SK-N-SH (cell line): ENCODE results near the gene ADCY1. TPM values are rescaled to one million over a fixed set of nuclear protein-coding genes. Genes with fewer than 3 reads are reported as not detected.
A peak's percentile ranks its signal among the peaks of the same experiment; 100 is the strongest.

Experiments
- CTCF ChIA-PET: fragments of 300-600, 350-600 bp; formaldehyde crosslinking; extraction: SDS; loops from one replicate; lab custom pipeline; 2021; lab: Yijun Ruan, JAX
- POLR2A ChIA-PET: fragments of 350-600 bp; sonication (Branson Sonifier 250); formaldehyde crosslinking; extraction: SDS; loops from one replicate; lab custom pipeline; 2020; ENCODE audit warnings: antibody characterized with exemption, inconsistent platforms; lab: Yijun Ruan, JAX
- DNase-seq: peaks from one replicate; pipeline ENCODE4 v3.0.0; 2012
- H2AFZ ChIP-seq: fragments of 200-600 bp; sonication (generic); 2 replicates; pipeline ENCODE4 v1.8.1; 2016; ENCODE audit warnings: antibody characterized with exemption, mild to moderate bottlenecking, low read depth
- H3F3A ChIP-seq: fragments of 200-600 bp; sonication (generic); replicated peaks from 2 replicates; pipeline ENCODE3; 2016; ENCODE audit warnings: antibody characterized with exemption, mild to moderate bottlenecking; ENCODE audit not compliant: insufficient read depth
- H3K27ac ChIP-seq, 2 experiments: fragments of 200-500 bp in 1 of 2; fragments of 200-600 bp in 1 of 2; sonication (Bioruptor generic) in 1 of 2; sonication (generic), shearing (Covaris generic) in 1 of 2; 2 replicates each; pipeline versions ENCODE4 v1.5.1 to v1.6.1; 2014 to 2016; ENCODE audit warnings: low read depth in 2 of 2, inconsistent platforms in 1 of 2, low read length in 1 of 2, mild to moderate bottlenecking in 1 of 2, mixed read lengths in 1 of 2
- H3K27me3 ChIP-seq: fragments of 200-600 bp; sonication (generic), shearing (Covaris generic); 2 replicates; pipeline ENCODE4 v1.6.1; 2016; ENCODE audit warnings: mixed run types; ENCODE audit not compliant: insufficient read depth
- H3K36me3 ChIP-seq, 2 experiments: fragments of 200-500 bp in 1 of 2; fragments of 200-600 bp in 1 of 2; sonication (Bioruptor generic) in 1 of 2; sonication (generic) in 1 of 2; replicated peaks in 1 of 2; 2 replicates each; pipeline versions ENCODE3 to v1.5.1; 2014 to 2016; ENCODE audit warnings: low read length in 1 of 2, mild to moderate bottlenecking in 1 of 2; ENCODE audit not compliant: insufficient read depth in 2 of 2, control insufficient read depth in 1 of 2
- H3K4me1 ChIP-seq, 2 experiments: fragments of 200-500 bp in 1 of 2; fragments of 200-600 bp in 1 of 2; sonication (Bioruptor generic) in 1 of 2; sonication (generic), shearing (Covaris generic) in 1 of 2; 2 replicates each; pipeline versions ENCODE4 v1.5.1 to v1.6.1; 2014 to 2016; ENCODE audit warnings: low read depth in 1 of 2, low read length in 1 of 2, mixed run types in 1 of 2; ENCODE audit not compliant: insufficient read depth in 2 of 2, control insufficient read depth in 1 of 2
- H3K4me2 ChIP-seq: fragments of 200-600 bp; sonication (generic), shearing (Covaris generic); 2 replicates; pipeline ENCODE4 v1.6.1; 2017; ENCODE audit warnings: mixed run types
- H3K4me3 ChIP-seq, 2 experiments: fragments of 200-500 bp in 1 of 2; fragments of 200-600 bp in 1 of 2; sonication (Bioruptor generic) in 1 of 2; sonication (generic), shearing (Covaris generic) in 1 of 2; 2 replicates each; pipeline versions ENCODE4 v1.5.1 to v1.8.1; 2014 to 2016; ENCODE audit warnings: low read depth in 2 of 2, inconsistent platforms in 1 of 2, low read length in 1 of 2, mild to moderate bottlenecking in 1 of 2, mixed read lengths in 1 of 2, moderate library complexity in 1 of 2
- H3K79me2 ChIP-seq: fragments of 200-600 bp; sonication (generic); 2 replicates; pipeline ENCODE4 v1.8.1; 2017; ENCODE audit warnings: mild to moderate bottlenecking; ENCODE audit not compliant: insufficient read depth
- H3K9ac ChIP-seq: fragments of 200-600 bp; sonication (generic); 2 replicates; pipeline ENCODE4 v1.6.1; 2017; ENCODE audit warnings: mixed run types
- H3K9me2 ChIP-seq: fragments of 200-600 bp; sonication (generic); 2 replicates; pipeline ENCODE4 v1.6.1; 2017; ENCODE audit warnings: mixed run types
- H3K9me3 ChIP-seq: fragments of 200-600 bp; sonication (generic); 2 replicates; pipeline ENCODE4 v1.6.1; 2017; ENCODE audit warnings: mixed run types, mild to moderate bottlenecking, moderate library complexity
- H4K20me1 ChIP-seq: fragments of 200-600 bp; sonication (generic); 2 replicates; pipeline ENCODE4 v1.6.1; 2017; ENCODE audit warnings: mild to moderate bottlenecking, mixed run types; ENCODE audit not compliant: insufficient read depth
- ELF1 ChIP-seq: IDR thresholded peaks from 2 replicates; pipeline ENCODE4 v1.4.0; 2012
- EP300 ChIP-seq, 2 experiments: IDR thresholded peaks; 2 replicates each; pipeline versions ENCODE4 v1.4.0 to v1.6.1; 2012; ENCODE audit warnings: borderline replicate concordance in 1 of 2, low read depth in 1 of 2, low read length in 1 of 2
- EZH2phosphoT487 ChIP-seq: fragments of 200-600 bp; sonication (generic); IDR thresholded peaks from 2 replicates; pipeline ENCODE4 v1.6.1; 2017; ENCODE audit warnings: low read depth, mixed run types, mild to moderate bottlenecking, antibody characterized with exemption, moderate library complexity, borderline replicate concordance
- FOSL2 ChIP-seq: IDR thresholded peaks from 2 replicates; pipeline ENCODE4 v1.4.0; 2012; ENCODE audit warnings: low read depth, mild to moderate bottlenecking, moderate library complexity, borderline replicate concordance
- FOXM1 ChIP-seq: IDR thresholded peaks from 2 replicates; pipeline ENCODE4 v1.4.0; 2012; ENCODE audit warnings: low read depth, mild to moderate bottlenecking
- GABPA ChIP-seq: IDR thresholded peaks from 2 replicates; pipeline ENCODE4 v1.4.0; 2012; ENCODE audit warnings: low read depth, mild to moderate bottlenecking
- GATA2 ChIP-seq: sonication (generic); formaldehyde crosslinking; IDR thresholded peaks from 2 replicates; pipeline ENCODE4 v1.5.0; 2020; ENCODE audit warnings: mild to moderate bottlenecking, missing genetic modification reagents
- IRF3 ChIP-seq: fragments of 150-350 bp; IDR thresholded peaks from 2 replicates; pipeline ENCODE4 v1.6.1; 2016; ENCODE audit warnings: mild to moderate bottlenecking, low read depth, low read length
- MEF2A ChIP-seq: IDR thresholded peaks from 2 replicates; pipeline ENCODE4 v1.4.0; 2012; ENCODE audit warnings: low read depth, borderline replicate concordance
- MXI1 ChIP-seq: IDR thresholded peaks from 2 replicates; pipeline ENCODE4 v1.6.1; 2012; ENCODE audit warnings: mild to moderate bottlenecking, low read depth, low read length, improper control_type of control experiment
- NFIC ChIP-seq: IDR thresholded peaks from 2 replicates; pipeline ENCODE4 v1.4.0; 2012; ENCODE audit warnings: borderline replicate concordance
- NRF1 ChIP-seq: IDR thresholded peaks from 2 replicates; pipeline ENCODE4 v1.6.1; 2012; ENCODE audit warnings: low read depth, mild to moderate bottlenecking, low read length
- PBX3 ChIP-seq: IDR thresholded peaks from 2 replicates; pipeline ENCODE4; 2012
- POLR2AphosphoS5 ChIP-seq: IDR thresholded peaks from 2 replicates; pipeline ENCODE4 v1.6.1; 2012; ENCODE audit warnings: low read depth, low read length
- RCOR1 ChIP-seq: fragments of 150-350 bp; IDR thresholded peaks from 2 replicates; pipeline ENCODE4 v1.6.1; 2017; ENCODE audit warnings: antibody characterized with exemption, low read length
- RFX5 ChIP-seq: IDR thresholded peaks from 2 replicates; pipeline ENCODE4 v1.6.1; 2012; ENCODE audit warnings: mild to moderate bottlenecking, improper control_type of control experiment, low read length
- RXRA ChIP-seq: IDR thresholded peaks from 2 replicates; pipeline ENCODE4 v1.4.0; 2012; ENCODE audit warnings: low read depth, mild to moderate bottlenecking, borderline replicate concordance
- TAF1 ChIP-seq: IDR thresholded peaks from 2 replicates; pipeline ENCODE4 v1.6.1; 2012; ENCODE audit warnings: low read depth, mild to moderate bottlenecking, low read length, moderate library complexity, borderline replicate concordance
- TCF12 ChIP-seq: IDR thresholded peaks from 2 replicates; pipeline ENCODE4 v1.4.0; 2012
- TEAD4 ChIP-seq: IDR thresholded peaks from 2 replicates; pipeline ENCODE4 v1.4.0; 2012; ENCODE audit warnings: mild to moderate bottlenecking, borderline replicate concordance; ENCODE audit not compliant: insufficient read depth
- USF1 ChIP-seq: IDR thresholded peaks from 2 replicates; pipeline ENCODE4 v1.4.0; 2012; ENCODE audit warnings: low read depth, borderline replicate concordance
- YY1 ChIP-seq: IDR thresholded peaks from 2 replicates; pipeline ENCODE4 v1.4.0; 2012; ENCODE audit warnings: low read depth, mild to moderate bottlenecking
- WGBS: methylation state at CpG from one replicate; pipeline ENCODE4 v1.1.6; 2017; ENCODE audit warnings: low lambda C conversion rate; 5-methylcytosine and 5-hydroxymethylcytosine counted together
- polyA plus RNA-seq, 3 experiments: library from polyadenylated mRNA; depleted of rRNA; stranded (reverse); fragments of >200 nt; gene quantifications; 2 replicates each; pipeline ENCODE4 v1.2.3, GENCODE V29; 2012
- TF ChIP-seq, protein P1 (sequence below): fragments of 150-350 bp; IDR thresholded peaks from 2 replicates; pipeline ENCODE4 v1.6.1; 2017; ENCODE audit warnings: antibody characterized with exemption, low read length, low read depth, borderline replicate concordance

ADCY1 gene
- polyA plus RNA-seq, 1 of the 3 experiments (the other 2 are of a cell fraction), result 0.16 TPM

DNA sequence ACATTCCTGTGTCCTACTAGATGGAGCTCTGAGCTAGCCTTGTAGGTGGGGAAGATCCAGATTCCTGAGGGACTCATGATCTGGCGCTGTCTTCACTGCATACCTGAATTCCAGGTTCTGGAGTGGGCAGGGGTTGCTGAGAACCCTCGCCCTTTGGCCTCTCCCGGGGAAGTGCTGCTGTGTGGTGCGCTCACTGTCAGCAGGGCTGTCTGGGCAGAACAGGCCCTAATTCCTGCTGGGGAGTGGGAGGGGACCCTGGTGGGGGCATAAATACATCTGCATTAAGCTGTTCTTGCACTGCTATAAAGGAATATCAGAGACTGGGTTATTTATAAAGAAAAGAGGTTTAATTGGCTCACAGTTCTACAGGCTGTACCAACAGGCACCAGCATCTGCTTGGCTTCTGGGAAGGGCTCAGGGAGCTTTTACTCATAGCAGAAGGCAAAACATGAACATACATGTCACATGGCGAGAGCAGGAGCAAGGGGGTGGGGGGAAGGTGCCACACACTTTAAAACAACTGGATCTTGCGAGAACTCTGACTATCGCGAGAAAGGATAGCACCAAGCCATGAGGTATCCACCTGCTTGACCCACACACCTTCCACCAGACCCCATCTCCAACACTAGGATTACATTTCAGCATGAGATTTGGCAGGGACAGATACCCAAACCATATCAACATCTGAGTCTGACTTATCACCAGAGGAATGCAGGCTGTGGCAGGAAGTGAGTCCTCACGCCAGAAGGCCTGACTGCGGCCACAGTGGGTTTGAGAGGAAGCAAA lies 115.0 kb downstream of the ADCY1 start (continued):
- TF ChIP-seq EZH2phosphoT487, result no peak
- TF ChIP-seq, protein P1, sequence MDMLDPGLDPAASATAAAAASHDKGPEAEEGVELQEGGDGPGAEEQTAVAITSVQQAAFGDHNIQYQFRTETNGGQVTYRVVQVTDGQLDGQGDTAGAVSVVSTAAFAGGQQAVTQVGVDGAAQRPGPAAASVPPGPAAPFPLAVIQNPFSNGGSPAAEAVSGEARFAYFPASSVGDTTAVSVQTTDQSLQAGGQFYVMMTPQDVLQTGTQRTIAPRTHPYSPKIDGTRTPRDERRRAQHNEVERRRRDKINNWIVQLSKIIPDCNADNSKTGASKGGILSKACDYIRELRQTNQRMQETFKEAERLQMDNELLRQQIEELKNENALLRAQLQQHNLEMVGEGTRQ, result no peak
- TF ChIP-seq FOXM1, result no peak
- peak; percentile 6; the same call in 1 of the 2 replicates for TF ChIP-seq PBX3
- TF ChIP-seq FOSL2, result peak; percentile 45
- no peak for TF ChIP-seq ELF1
- no peak for TF ChIP-seq USF1
- no peak for TF ChIP-seq GABPA
- TF ChIP-seq EP300 (IDR thresholded peaks at IDR 0.05; ENCODE audit: borderline replicate concordance in 1 of 2, low read depth in 1 of 2, low read length in 1 of 2), result no peak
- no peak for TF ChIP-seq TEAD4
- peak; percentile 73 for TF ChIP-seq TCF12
- TF ChIP-seq RCOR1, result no peak

GRCh38 chr7:45689797-45690761 lies 115.9 kb downstream of the ADCY1 start:
- 0 out of 2 replicates have a peak, but pooled peaks cover 4% of the 10 kb centered on the region for H3K9me3 ChIP-seq
- no peaks in the 10 kb centered on the region for H3K27me3 ChIP-seq
- ChIA-PET CTCF (no interaction called here), POLR2A (no interaction called here)
- no peaks in the 10 kb centered on the region for H3K9me2 ChIP-seq
- no peak for DNase-seq
- no peaks in the 10 kb centered on the region for H3K79me2 ChIP-seq
- H3K4me3 ChIP-seq, result no peak overlapping the region
- peaks cover 0 to 14% of the 10 kb centered on the region in 2 experiments for H3K36me3 ChIP-seq
- H2AFZ ChIP-seq, result 0 out of 2 replicates have a peak overlapping the region, but pooled peaks have one; percentile 52
- no peak overlapping the region for H3K4me2 ChIP-seq
- H3F3A ChIP-seq, result no peaks in the 10 kb centered on the region
- peaks cover 4 to 8% of the 10 kb centered on the region in 2 experiments; a peak in 3 of 4 replicates for H3K4me1 ChIP-seq
- WGBS, result 77% methylated on average over 15 of the region's 15 CpGs
- no peaks in the 10 kb centered on the region for H4K20me1 ChIP-seq
- no peak overlapping the region for H3K9ac ChIP-seq
- H3K27ac ChIP-seq, result no peak overlapping the region
- TF ChIP-seq GATA2 (CRISPR knock-in tag), result no peak
- TF ChIP-seq USF1, result no peak
- no peak for TF ChIP-seq POLR2AphosphoS5
- TF ChIP-seq RCOR1, result no peak
- no peak for TF ChIP-seq NFIC
- TF ChIP-seq RXRA, result no peak
- no peak for TF ChIP-seq MXI1
- TF ChIP-seq FOXM1, result no peak
- TF ChIP-seq TAF1, result no peak
- TF ChIP-seq YY1, result no peak
- no peak for TF ChIP-seq EZH2phosphoT487
- no peak for TF ChIP-seq IRF3
- TF ChIP-seq NRF1, result no peak
- no peak for TF ChIP-seq MEF2A
- TF ChIP-seq RFX5, result no peak
